GM18867 (cell line): Measurements from ENCODE around the gene SHROOM3.
A peak's percentile ranks its signal among the peaks of the same experiment; 100 is the strongest.

Experiments
- ATAC-seq: cut with Tn5 transposase; IDR thresholded peaks from one replicate; pipeline ENCODE4 v1.9.1; 2021; ENCODE audit warnings: mild to moderate bottlenecking, moderate library complexity; ENCODE audit not compliant: unreplicated experiment

The SHROOM3 gene

DNA sequence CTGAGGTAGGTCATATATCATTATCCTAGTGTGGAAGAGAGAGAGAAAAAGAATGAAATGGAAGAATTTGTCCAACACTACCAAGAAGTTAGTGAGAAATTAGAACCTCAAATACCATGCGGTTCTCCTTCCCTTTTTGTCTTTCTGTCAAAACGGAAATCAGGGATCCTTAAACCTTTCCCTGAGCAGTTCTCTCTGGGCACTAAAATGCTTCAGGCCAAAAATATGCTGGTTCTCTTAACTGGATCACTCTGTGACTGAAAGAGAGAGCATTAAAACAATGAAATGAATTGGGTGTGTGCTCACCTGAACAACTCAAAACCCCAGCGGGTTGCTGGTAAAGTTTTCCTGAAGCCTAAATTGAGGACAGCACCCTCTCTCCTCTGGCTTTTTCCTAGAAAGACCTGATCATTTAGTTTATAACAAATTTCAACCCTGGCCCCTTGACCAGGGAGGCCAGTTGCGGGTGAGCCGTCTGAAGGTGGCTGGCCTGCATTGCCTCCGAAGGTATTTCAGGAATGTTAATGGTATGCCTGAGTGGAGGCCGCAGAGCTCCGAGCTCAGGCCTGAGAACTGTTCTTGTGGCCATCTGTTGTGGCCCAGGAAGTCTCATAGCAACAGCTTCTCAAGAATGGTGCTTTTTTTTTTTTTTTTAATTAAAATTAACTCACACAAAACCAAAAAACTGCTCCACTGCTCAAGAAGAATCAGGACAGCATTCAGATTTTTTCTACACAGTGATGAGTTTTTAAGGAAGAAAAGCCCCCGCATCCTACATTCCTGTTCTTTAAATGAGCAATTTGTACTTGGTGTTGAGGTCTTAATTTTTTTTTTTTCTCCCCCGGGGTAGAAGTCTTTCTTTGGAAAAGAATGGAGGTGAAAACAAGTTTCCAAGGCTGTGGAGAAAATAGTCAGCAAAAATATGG, 155.1 kb downstream of the SHROOM3 start:
- ATAC-seq = no peak

DNA sequence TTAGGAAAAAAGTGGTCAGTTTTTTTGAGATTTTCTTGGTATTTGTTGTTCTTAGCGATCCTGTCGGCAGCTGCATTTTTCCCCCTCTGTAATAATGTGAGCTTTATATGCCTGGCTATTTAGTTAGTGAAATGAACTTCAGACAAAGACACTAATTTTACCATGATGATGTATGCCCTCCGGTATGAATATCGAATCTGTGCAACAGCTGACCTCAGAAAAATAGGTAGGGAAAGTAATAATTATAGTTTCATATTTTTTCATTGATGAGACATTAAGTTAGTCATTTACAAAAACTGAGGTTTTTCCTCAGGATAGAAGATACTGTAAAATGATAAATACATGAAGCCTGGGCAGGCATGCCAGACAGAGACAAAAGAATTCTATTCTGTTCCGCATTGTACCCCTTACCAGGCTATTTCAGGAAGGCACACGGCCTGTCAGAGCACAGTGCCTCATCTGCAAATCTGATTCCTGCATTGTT, 155.8 kb downstream of the SHROOM3 start:
- no peak for ATAC-seq

- no peak for ATAC-seq
Observed at GRCh38 chr4:76591992-76592391, 157.0 kb downstream of the SHROOM3 start.

GRCh38 chr4:76592460-76592859, 157.4 kb downstream of the SHROOM3 start:
- no peak for ATAC-seq

DNA sequence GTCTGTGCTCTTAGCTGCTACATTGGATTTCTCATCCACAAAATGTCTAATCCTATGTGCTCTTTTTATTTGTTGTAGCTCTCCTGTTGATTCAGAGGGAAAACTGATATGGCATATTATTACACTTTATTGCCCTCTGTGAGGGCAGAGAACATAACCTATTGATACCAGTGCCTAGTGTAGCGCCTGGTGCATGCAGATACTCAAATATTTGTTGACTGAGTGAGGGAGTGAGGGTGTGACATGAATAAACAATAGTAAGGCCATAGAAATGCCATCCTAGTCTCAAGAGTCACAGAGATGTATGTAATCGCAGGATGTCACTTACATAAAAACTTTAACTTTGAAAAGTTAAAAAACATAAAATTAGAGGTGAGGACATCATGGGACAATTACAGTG, 159.1 kb downstream of the SHROOM3 start:
- ATAC-seq = no peak

DNA sequence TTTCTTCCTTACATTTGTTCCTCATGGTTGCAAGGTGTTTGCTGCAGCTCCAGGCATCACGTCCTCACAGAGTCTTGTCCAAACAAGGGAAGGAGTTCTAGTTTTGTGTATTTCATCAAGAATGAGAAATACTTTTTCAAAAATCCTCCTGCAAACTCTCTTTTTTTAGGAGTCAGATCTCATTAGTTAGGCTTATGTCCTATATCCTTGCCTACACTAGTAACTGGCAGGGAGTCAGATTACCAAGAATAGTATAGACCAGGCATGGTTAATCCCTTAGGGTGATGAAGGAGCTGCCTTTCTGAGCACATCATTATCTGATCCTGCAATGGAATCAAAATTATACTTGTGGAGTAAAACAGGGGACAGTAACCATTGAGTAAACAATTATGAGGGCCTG, 160.4 kb downstream of the SHROOM3 start:
- no peak for ATAC-seq

GRCh38 chr4:76596713-76597112, 161.7 kb downstream of the SHROOM3 start:
- no peak for ATAC-seq

- ATAC-seq = no peak
Observed at GRCh38 chr4:76597423-76597979, 162.5 kb downstream of the SHROOM3 start.

- ATAC-seq = no peak
Observed at GRCh38 chr4:76600447-76600846, 165.4 kb downstream of the SHROOM3 start.

- ATAC-seq = no peak
Observed at GRCh38 chr4:76601791-76602190, 166.8 kb downstream of the SHROOM3 start.

- ATAC-seq = no peak
Observed at GRCh38 chr4:76605099-76605563, 170.1 kb downstream of the SHROOM3 start.

- no peak for ATAC-seq
Observed at GRCh38 chr4:76606645-76607265, 171.7 kb downstream of the SHROOM3 start.

DNA sequence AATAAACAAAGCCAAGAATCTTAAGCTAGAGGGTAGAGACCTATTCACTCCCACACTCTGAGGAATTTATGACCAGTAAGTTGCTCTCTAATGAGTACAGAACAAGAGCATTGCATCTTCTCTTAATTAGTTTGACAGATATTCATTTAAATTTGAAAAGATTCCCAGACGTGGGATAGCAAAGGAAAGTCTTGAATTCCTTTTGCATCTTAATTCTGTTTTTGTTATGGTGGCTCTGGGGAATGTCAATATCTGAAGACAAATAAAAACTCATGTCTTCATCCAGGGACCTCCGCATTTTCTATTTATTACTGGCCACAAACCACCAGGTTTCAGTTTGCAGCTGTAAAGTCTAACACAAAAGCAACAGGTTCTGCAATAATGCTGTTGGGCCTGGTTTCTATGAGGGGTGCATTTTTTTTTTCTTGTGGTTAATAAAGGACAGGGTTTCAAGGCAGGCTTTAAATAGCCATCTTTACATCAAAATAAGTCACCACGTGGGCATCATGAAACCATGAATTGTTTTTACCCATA, 172.3 kb downstream of the SHROOM3 start:
- peak; percentile 94 for ATAC-seq

GRCh38 chr4:76607846-76608245, 172.8 kb downstream of the SHROOM3 start:
- ATAC-seq = no peak

DNA sequence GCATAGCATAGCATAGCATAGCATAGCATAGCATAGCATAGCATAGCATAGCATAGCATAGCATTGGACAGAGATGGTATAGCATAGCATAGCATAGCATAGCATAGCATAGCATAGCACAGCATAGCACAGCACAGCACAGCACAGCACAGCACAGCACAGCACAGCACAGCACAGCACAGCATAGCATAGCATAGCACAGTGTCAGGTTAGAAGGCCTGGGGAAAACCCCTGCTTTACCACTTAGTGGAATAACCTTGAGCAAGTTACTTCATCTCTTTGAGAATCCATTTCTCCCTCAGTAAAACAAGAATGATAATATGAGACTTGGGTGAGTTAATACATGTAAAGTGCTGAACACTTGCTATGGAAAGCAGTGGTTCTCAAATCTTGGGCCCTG, 173.5 kb downstream of the SHROOM3 start:
- ATAC-seq = peak; percentile 36

- no peak for ATAC-seq
Observed at GRCh38 chr4:76610751-76611547, 175.9 kb downstream of the SHROOM3 start.

GRCh38 chr4:76611616-76612207, 176.7 kb downstream of the SHROOM3 start:
- ATAC-seq = no peak

DNA sequence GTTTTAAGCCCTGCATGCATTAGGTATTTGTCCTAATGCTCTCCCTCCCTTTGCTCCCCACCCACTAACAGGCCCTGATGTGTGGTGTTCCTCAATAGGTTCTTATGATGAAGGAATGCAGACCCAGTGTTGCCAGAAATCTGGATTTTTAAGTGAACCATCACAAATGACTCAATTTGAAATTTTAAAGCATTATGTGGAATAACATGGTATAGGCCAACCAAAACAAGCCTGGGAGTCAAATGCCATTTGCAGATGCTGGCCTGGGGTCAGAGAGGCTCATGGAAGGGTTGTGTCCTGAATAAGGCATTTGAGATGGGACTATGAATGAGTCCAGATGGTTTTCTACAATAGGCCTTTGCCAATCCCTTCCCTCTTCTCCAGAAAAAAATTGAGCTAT, 179.6 kb downstream of the SHROOM3 start:
- no peak for ATAC-seq

DNA sequence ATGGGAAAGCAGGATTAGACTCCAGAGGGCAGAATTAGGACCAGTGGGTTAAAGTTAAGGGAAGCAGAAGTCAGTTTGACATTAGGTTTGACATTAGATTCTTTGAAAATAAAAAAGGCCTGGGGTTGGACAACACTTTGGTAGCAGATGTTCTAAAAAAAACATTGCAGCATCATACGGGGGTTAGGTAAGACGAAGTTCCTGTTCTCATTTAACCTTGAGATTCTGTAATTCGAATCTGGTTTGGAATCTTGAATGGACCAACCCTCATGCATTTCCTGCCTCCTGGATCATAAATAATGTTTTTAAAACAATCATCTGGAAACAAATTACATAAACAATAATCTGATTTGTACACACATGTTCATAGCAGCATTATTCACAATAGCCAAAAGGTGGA, 181.0 kb downstream of the SHROOM3 start:
- ATAC-seq = no peak

- ATAC-seq = no peak
Observed at GRCh38 chr4:76616526-76616925, 181.5 kb downstream of the SHROOM3 start.
